Small intestine (tissue), 16 donors: Measurements from ENCODE around the gene DIRAS2. TPM values are rescaled to one million over a fixed set of nuclear protein-coding genes. Genes with fewer than 3 reads are reported as not detected.

Source experiments
- DNase-seq, 2 donors: peaks; one replicate each; pipeline versions ENCODE4 v3.0.0 to v3.0.0-alpha.2; 2013
- FAIRE-seq: peaks from 2 replicates; lab custom pipeline; 2012; peaks lifted over from hg19 to GRCh38; lab: Jason Lieb, UNC
- H3K27ac ChIP-seq, 3 donors: one replicate each; pipeline ENCODE4 v1.5.1; 2013; ENCODE audit warnings: low read length in 2 of 3, mild to moderate bottlenecking in 2 of 3, control low read depth in 1 of 3, inconsistent platforms in 1 of 3, low read depth in 1 of 3, moderate library complexity in 1 of 3
- H3K27me3 ChIP-seq, 3 donors: one replicate each; pipeline ENCODE4 v1.6.1; 2013; ENCODE audit warnings: low read length in 3 of 3, inconsistent platforms in 1 of 3; ENCODE audit not compliant: control insufficient read depth in 3 of 3, insufficient read depth in 3 of 3
- H3K36me3 ChIP-seq, 3 donors: one replicate each; pipeline ENCODE4 v1.6.1; 2013; ENCODE audit warnings: low read length in 3 of 3, inconsistent platforms in 1 of 3, low read depth in 1 of 3, mild to moderate bottlenecking in 1 of 3, moderate library complexity in 1 of 3; ENCODE audit not compliant: control insufficient read depth in 3 of 3, insufficient read depth in 2 of 3
- H3K4me1 ChIP-seq, 3 donors: one replicate each; pipeline ENCODE4 v1.6.1; 2013; ENCODE audit warnings: low read length in 2 of 3, inconsistent platforms in 1 of 3, low read depth in 1 of 3, mild to moderate bottlenecking in 1 of 3, moderate library complexity in 1 of 3; ENCODE audit not compliant: control insufficient read depth in 3 of 3, insufficient read depth in 2 of 3
- H3K4me3 ChIP-seq, 3 donors: one replicate each; pipeline ENCODE4 v1.5.1; 2013; ENCODE audit warnings: low read length in 3 of 3, control low read depth in 1 of 3, inconsistent platforms in 1 of 3, low read depth in 1 of 3, mild to moderate bottlenecking in 1 of 3, moderate library complexity in 1 of 3
- H3K9me3 ChIP-seq, 2 donors: one replicate each; pipeline ENCODE4 v1.6.1; 2013; ENCODE audit warnings: low read depth in 1 of 2, low read length in 1 of 2; ENCODE audit not compliant: control insufficient read depth in 2 of 2, insufficient read depth in 1 of 2
- WGBS, 3 donors: extraction: QIAGEN DNeasy Blood & Tissue Kit; methylation state at CpG; one replicate each; pipeline ENCODE4 v1.1.7; 2013; 5-methylcytosine and 5-hydroxymethylcytosine counted together
- long read RNA-seq, 10 donors: transcript quantifications; one replicate each; lab custom pipeline, GENCODE V29; 2026
- polyA plus RNA-seq, 4 donors: library from polyadenylated mRNA; stranded (reverse) in 3 of 4; unstranded in 1 of 4; fragments of 200-250 nt in 3 of 4; fragments of 120-200 nt in 1 of 4; gene quantifications; one replicate each; pipeline versions ENCODE4 v1.2.1 to v1.2.3, GENCODE V29; 2013
- donor health status: healthy with polysubstance abuse.
- donor health status: control.
- donor health status: control.
- donor health status: Bipolar disorder and iron deficiency.
- donor health status: healthy.

The DIRAS2 gene, protein sequence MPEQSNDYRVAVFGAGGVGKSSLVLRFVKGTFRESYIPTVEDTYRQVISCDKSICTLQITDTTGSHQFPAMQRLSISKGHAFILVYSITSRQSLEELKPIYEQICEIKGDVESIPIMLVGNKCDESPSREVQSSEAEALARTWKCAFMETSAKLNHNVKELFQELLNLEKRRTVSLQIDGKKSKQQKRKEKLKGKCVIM
- 1 to 10 TPM in 1 of 4 donors, under 1 TPM in 3; 0.34 to 2.8 (median 0.74) TPM for polyA plus RNA-seq
- long read RNA-seq, donor 1, full-length matches to known transcripts, result 3 of 3 reads
- long read RNA-seq, donor 1, partial matches to known transcripts, result 0 of 3 reads
- long read RNA-seq, donor 1, other reads (novel, unspliced or antisense), result 0 of 3 reads
- long read RNA-seq, donor 2, full-length matches to known transcripts, result 1 of 1 reads
- long read RNA-seq, donor 2, partial matches to known transcripts, result 0 of 1 reads
- long read RNA-seq, donor 2, other reads (novel, unspliced or antisense), result 0 of 1 reads
- long read RNA-seq, donor 3, full-length matches to known transcripts, result 1 of 1 reads
- long read RNA-seq, donor 3, partial matches to known transcripts, result 0 of 1 reads
- long read RNA-seq, donor 3, other reads (novel, unspliced or antisense), result 0 of 1 reads
- long read RNA-seq, donor 4, result 0 reads
- long read RNA-seq, donor 5, result 0 reads
- long read RNA-seq, donor 6, result 0 reads
- long read RNA-seq, donor 7, result 0 reads
- long read RNA-seq, donor 8, result 0 reads
- long read RNA-seq, donor 9, result 0 reads
- long read RNA-seq, donor 10, full-length matches to known transcripts, result 1 of 1 reads
- long read RNA-seq, donor 10, partial matches to known transcripts, result 0 of 1 reads
- long read RNA-seq, donor 10, other reads (novel, unspliced or antisense), result 0 of 1 reads

GRCh38 chr9:90642570-90643539 lies at the start of gene DIRAS2:
TSS of gene DIRAS2 (minus strand) at chr9:90642824. CDS start at chr9:90613827, 28,997 bp downstream.
- Histone ChIP-seq H3K36me3 (no peaks in the 10 kb centered on the region), H3K4me1 (peaks cover 0 to 5% (median 0%) of the 10 kb centered on the region in 3 donors), H3K4me3 (peak within 1 kb of the TSS in 2 of 3 donors; percentile 50 to 56), H3K27me3 (peaks cover 0 to 15% (median 10%) of the 10 kb centered on the region in 3 donors), H3K9me3 (no peaks in the 10 kb centered on the region), H3K27ac (peak within 1 kb of the TSS in 1 of 3 donors; percentile 28)
- DNase-seq (peak; percentile 85), FAIRE-seq (no peak)
- 5 to 8% (median 6%) methylated on average over 50 to 53 of the region's 53 CpGs for WGBS, 3 donors

- H3K9me3 ChIP-seq, result no peaks in the 10 kb centered on the region
- DNase-seq (no peak), FAIRE-seq (no peak)
- 74 to 81% (median 76%) methylated on average over 5 of the region's 5 CpGs for WGBS, 3 donors
- no peak overlapping the region for H3K4me3 ChIP-seq
- no peaks in the 10 kb centered on the region for H3K36me3 ChIP-seq
- H3K4me1 ChIP-seq, result no peaks in the 10 kb centered on the region
- H3K27ac ChIP-seq, result no peak overlapping the region
- no peaks in the 10 kb centered on the region for H3K27me3 ChIP-seq
Measured at GRCh38 chr9:90684736-90685135, 42.1 kb upstream of the DIRAS2 start.

- DNase-seq (no peak), FAIRE-seq (no peak)
- WGBS, 3 donors, result 92 to 100% (median 95%) methylated on average over 1 of the region's 1 CpG
- no peak overlapping the region for H3K4me3 ChIP-seq
- H3K4me1 ChIP-seq, result no peaks in the 10 kb centered on the region
- H3K27ac ChIP-seq, result no peak overlapping the region
- H3K36me3 ChIP-seq, result no peaks in the 10 kb centered on the region
- no peaks in the 10 kb centered on the region for H3K9me3 ChIP-seq
- H3K27me3 ChIP-seq, result no peaks in the 10 kb centered on the region
Measured at GRCh38 chr9:90684106-90684505, 41.5 kb upstream of the DIRAS2 start.

- no peaks in the 10 kb centered on the region for H3K27me3 ChIP-seq
- no peaks in the 10 kb centered on the region for H3K9me3 ChIP-seq
- H3K4me3 ChIP-seq, result no peak overlapping the region
- FAIRE-seq, result no peak
- H3K36me3 ChIP-seq, result no peaks in the 10 kb centered on the region
- H3K4me1 ChIP-seq, result no peaks in the 10 kb centered on the region
- 41 to 69% (median 44%) methylated on average over 6 of the region's 6 CpGs for WGBS, 3 donors
- DNase-seq, result no peak
- H3K27ac ChIP-seq, result no peak overlapping the region
Measured at GRCh38 chr9:90680534-90680933, 37.9 kb upstream of the DIRAS2 start.

DNA sequence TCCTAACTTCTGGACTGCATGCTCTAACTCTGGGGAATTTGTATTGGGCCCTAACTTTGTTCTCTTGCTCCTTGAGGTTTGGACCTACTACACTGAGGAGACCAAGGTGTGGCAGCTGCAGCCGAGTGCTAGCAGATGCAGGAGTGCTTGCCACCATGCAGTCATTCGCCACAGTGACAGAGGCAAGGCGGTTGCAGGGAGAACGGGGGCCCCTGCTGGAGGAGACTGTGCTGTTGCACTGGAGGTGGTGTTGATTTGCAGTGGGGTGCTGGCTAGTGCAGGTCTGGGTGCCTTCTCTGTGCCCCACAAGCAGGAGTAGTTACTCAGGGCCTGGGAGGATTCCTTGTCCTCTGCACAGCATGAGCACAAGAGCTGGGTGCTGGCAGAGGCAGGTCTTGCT lies 22.4 kb upstream of the DIRAS2 start:
- Histone ChIP-seq H3K27me3 (no peaks in the 10 kb centered on the region), H3K4me3 (no peak overlapping the region), H3K27ac (no peak overlapping the region), H3K36me3 (no peaks in the 10 kb centered on the region), H3K4me1 (no peaks in the 10 kb centered on the region), H3K9me3 (peaks cover 0 to 4% of the 10 kb centered on the region in 2 donors)
- WGBS, 3 donors, result 69 to 76% (median 72%) methylated on average over 4 of the region's 4 CpGs
- no peak for DNase-seq
- no peak for FAIRE-seq

GRCh38 chr9:90659650-90660364 lies 17.2 kb upstream of the DIRAS2 start:
- no peak for DNase-seq
- H3K9me3 ChIP-seq, result no peaks in the 10 kb centered on the region
- no peaks in the 10 kb centered on the region for H3K4me1 ChIP-seq
- H3K36me3 ChIP-seq, result no peaks in the 10 kb centered on the region
- WGBS, 3 donors, result 68 to 75% (median 69%) methylated on average over 3 of the region's 3 CpGs
- FAIRE-seq, result no peak
- no peak overlapping the region for H3K27ac ChIP-seq
- no peaks in the 10 kb centered on the region for H3K27me3 ChIP-seq
- no peak overlapping the region for H3K4me3 ChIP-seq

DNA sequence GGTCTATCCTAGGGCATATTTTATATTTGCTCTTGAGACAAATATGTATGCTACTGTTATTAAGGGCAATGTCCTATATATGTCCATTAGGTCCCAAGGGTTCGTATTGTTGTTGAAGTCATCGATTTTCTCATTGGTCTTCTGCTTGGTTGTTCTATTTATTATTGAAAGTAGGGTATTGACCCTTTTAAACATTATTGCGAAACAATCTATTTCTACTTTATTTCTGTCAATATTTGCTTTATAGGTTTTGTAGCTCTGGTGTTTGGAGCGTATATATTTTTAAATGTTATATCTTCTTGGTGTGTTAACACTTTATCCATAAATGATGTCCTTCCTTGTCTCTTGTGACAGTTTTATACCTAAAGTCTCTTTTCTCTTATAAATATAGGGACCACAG lies 16.2 kb upstream of the DIRAS2 start:
- DNase-seq (no peak), FAIRE-seq (no peak)
- H3K27ac ChIP-seq, result no peak overlapping the region

More for the DNA sequence above, 16.2 kb upstream of the DIRAS2 start:
- H3K36me3 ChIP-seq, result no peaks in the 10 kb centered on the region
- no peaks in the 10 kb centered on the region for H3K27me3 ChIP-seq
- 83 to 88% (median 88%) methylated on average over 4 of the region's 4 CpGs for WGBS, 3 donors
- no peaks in the 10 kb centered on the region for H3K9me3 ChIP-seq
- H3K4me1 ChIP-seq, result no peaks in the 10 kb centered on the region
- H3K4me3 ChIP-seq, result no peak overlapping the region
